ENCODE measurements around the gene GRM4. TPM values are rescaled to one million over a fixed set of nuclear protein-coding genes. Genes with fewer than 3 reads are reported as not detected.

The GRM4 gene
- total RNA-seq, 2 donors from 2014 or later: 0.07 TPM; not detected in 1

DNA sequence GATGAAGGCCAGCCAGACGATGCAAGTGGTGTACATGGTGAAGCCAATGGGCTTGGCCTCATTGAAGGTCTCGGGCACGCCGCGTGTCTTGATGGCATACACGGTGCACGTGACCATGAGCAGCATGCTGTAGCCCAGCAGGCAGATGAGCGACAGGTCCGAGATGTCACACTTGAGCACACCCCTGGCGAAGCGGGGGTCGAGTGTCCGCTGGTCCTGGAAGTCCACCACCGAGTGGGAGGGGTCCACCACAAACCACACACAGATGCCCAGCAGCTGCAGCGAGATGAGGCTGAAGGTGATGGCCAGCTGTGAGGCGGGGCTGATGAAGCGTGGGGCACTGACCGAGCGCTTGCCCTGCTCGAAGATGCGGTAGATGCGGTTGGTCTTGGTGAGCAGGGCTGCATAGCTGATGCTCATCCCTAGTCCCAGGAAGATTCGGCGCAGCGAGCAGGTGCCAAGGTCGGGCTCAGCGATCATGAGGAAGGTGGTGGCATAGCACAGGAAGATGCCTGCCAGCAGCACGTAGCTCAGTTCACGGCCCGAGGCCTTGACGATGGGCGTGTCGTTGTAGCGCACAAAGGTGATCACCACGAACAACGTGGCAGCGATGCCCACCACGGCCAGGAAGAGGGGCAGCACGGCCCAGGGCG, 110.1 kb downstream of the GRM4 start:
- Histone ChIP-seq H3K36me3 (no peaks in the 10 kb centered on the region), H3K4me1 (no peaks in the 10 kb centered on the region), H3K27me3 (no peaks in the 10 kb centered on the region), H3K9ac (ENCODE audit: low read depth in 2 of 2, low read length in 2 of 2) (no peak overlapping the region), H3K9me3 (no peaks in the 10 kb centered on the region), H3K4me3 (no peak overlapping the region), H3K27ac (no peak overlapping the region)
- no peak for DNase-seq
- intact Hi-C loops (cut with DNase I): no loop called here
- TF ChIP-seq CTCF (IDR thresholded peaks at IDR 0.05): no peak

- TF ChIP-seq CTCF (IDR thresholded peaks at IDR 0.05): no peak
- DNase-seq: no peak
- Histone ChIP-seq H3K4me1 (no peaks in the 10 kb centered on the region), H3K27ac (no peak overlapping the region), H3K9me3 (no peaks in the 10 kb centered on the region), H3K36me3 (no peaks in the 10 kb centered on the region), H3K27me3 (no peaks in the 10 kb centered on the region), H3K4me3 (no peak overlapping the region), H3K9ac (ENCODE audit: low read depth in 2 of 2, low read length in 2 of 2) (no peak overlapping the region)
- intact Hi-C loops (cut with DNase I): no loop called here
Observed at GRCh38 chr6:34035161-34035560, 110.7 kb downstream of the GRM4 start.

- Histone ChIP-seq H3K9ac (ENCODE audit: low read depth in 2 of 2, low read length in 2 of 2) (no peak overlapping the region), H3K27ac (no peak overlapping the region), H3K4me3 (no peak overlapping the region), H3K36me3 (no peaks in the 10 kb centered on the region), H3K27me3 (no peaks in the 10 kb centered on the region), H3K9me3 (no peaks in the 10 kb centered on the region), H3K4me1 (no peaks in the 10 kb centered on the region)
- no peak for TF ChIP-seq CTCF (IDR thresholded peaks at IDR 0.05)
- intact Hi-C loops (cut with DNase I): no loop called here
- no peak for DNase-seq
Observed at GRCh38 chr6:34032856-34033255, 113.0 kb downstream of the GRM4 start.

- H3K9ac ChIP-seq (ENCODE audit: low read depth in 2 of 2, low read length in 2 of 2): no peak overlapping the region
- intact Hi-C loops (cut with DNase I): no loop called here
- DNase-seq: no peak
- no peaks in the 10 kb centered on the region for H3K4me1 ChIP-seq
- H3K27ac ChIP-seq: no peak overlapping the region
- no peak overlapping the region for H3K4me3 ChIP-seq
- TF ChIP-seq CTCF (IDR thresholded peaks at IDR 0.05): no peak
- no peaks in the 10 kb centered on the region for H3K27me3 ChIP-seq
- no peaks in the 10 kb centered on the region for H3K36me3 ChIP-seq
- no peaks in the 10 kb centered on the region for H3K9me3 ChIP-seq
Observed at GRCh38 chr6:34031625-34032383, 114.1 kb downstream of the GRM4 start.

- Histone ChIP-seq H3K4me1 (no peaks in the 10 kb centered on the region), H3K27me3 (no peaks in the 10 kb centered on the region), H3K36me3 (no peaks in the 10 kb centered on the region), H3K4me3 (no peak overlapping the region), H3K9ac (ENCODE audit: low read depth in 2 of 2, low read length in 2 of 2) (no peak overlapping the region), H3K27ac (no peak overlapping the region), H3K9me3 (no peaks in the 10 kb centered on the region)
- intact Hi-C loops (cut with DNase I): no loop called here
- TF ChIP-seq CTCF (IDR thresholded peaks at IDR 0.05): no peak
- DNase-seq: no peak
Observed at GRCh38 chr6:34030831-34031624, 114.9 kb downstream of the GRM4 start.

Measured in colonic mucosa (tissue), 4 donors.